D341Med (cell line): Measurements from ENCODE around the gene TSPAN15.
"Not testable (repeated sequence)": the region's sequence is repeated elsewhere in the genome, so short reads cannot be mapped to it uniquely, and the experiment has no call there.

Source experiments
- DNase-seq: peaks from one replicate; pipeline ENCODE4 v3.0.0; 2012; ENCODE audit warnings: low spot score

Gene TSPAN15

DNA sequence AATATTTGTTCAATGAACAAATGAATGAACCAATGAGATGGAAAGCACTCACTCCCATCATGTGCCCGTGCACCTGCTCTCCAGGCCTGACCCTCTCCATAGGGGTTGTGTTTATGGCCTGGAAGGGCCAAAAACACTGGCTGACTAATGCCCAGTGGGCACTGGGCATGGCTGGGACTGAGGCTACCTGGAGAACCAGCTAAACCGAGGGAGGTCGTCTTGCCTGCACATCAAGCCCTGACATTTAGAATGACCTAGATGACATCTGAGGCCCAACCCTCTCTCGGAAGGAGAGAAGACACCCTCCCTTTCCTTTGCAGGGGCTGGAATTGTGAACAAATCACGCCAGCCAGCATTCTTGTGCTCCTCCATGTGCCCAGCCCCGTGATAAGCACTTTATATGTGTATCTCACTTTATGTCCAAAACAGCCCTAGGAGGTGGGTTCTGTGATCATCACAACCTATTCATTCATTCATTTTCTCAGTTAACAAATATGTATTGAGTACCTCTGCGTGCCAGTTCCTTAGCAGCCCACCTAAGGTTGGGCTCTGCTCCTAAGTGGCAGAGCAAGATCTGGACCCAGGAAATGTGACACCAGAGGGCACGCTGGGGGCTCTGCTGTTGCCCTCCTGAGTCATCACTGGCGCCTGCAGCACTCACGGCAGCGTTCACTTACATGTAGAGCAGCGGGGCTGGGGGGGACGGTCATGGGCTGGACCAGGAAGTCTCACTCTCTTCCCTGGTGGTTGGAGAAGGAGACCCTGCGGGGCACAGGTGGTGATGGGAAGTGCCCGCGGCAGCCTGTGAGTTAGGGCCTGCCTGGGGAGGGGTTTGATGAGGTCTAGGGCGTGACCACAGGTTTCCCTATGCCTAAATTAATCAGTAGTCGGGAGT lies 52.0 kb downstream of the TSPAN15 start:
- DNase-seq, result peak; percentile 3

DNA sequence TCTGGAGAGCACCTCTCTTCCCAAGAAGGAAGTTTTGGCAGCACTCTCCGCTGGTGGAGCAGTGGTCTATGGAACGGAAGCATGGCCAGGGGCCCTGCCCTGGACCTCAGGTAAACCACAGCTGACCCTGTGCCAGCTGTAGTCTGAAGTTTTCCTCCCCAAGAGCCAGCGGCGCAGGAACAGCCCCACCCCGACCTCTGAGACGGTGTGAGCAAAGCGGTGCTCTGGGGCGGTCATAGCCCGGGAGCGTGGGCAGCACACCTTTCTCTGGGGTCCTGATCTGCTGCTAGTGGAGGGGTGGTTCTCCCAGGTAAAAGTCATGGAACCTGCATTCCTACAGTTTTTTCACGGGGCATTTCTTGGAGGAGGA lies 52.6 kb downstream of the TSPAN15 start:
- DNase-seq, result peak; percentile 1

- peak; percentile 2 for DNase-seq
Measured at GRCh38 chr10:69504576-69505250, 53.4 kb downstream of the TSPAN15 start.

DNA sequence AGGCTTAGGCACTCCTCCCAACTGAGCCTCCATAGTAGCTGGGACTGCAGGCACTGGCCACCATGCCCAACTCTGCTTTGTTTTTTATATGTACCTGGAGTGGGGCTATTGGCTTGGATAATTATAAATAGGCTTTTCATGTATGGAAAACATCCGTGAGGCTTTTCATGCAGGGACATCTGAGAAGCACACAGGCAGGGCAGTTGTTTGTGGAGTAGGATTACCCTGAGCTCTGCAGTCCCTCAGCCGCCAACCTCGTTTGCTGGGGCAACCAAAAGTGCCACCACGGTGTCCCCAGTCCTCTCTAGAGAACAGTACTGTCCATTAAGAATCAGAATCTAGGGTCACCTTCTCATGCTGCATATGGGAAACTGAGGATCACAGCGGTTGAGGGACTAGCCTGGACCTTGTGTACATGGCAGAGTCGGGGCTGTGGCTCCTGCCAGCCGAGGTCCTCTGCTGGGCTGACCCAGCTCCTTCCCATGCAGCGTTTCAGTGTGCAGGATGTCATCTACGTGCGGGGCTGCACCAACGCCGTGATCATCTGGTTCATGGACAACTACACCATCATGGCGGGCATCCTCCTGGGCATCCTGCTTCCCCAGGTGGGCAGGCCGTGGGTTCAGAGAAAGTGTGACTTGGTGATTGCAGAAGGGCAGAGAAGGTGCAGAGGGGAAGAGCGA lies 54.5 kb downstream of the TSPAN15 start:
- DNase-seq, result peak; percentile 3

GRCh38 chr10:69506487-69506833 lies 55.2 kb downstream of the TSPAN15 start:
- DNase-seq, result peak; percentile 5

GRCh38 chr10:69506834-69507713 lies 55.8 kb downstream of the TSPAN15 start:
- peak; percentile 14 for DNase-seq

- peak; percentile 1 for DNase-seq
Measured at GRCh38 chr10:69508738-69509340, 57.6 kb downstream of the TSPAN15 start.

- DNase-seq, result no peak
Measured at GRCh38 chr10:69512901-69513300, 61.6 kb downstream of the TSPAN15 start.

- DNase-seq, result no peak
Measured at GRCh38 chr10:69513617-69514016, 62.4 kb downstream of the TSPAN15 start.

GRCh38 chr10:69515699-69516259 lies 64.5 kb downstream of the TSPAN15 start:
- DNase-seq, result peak; percentile 80

DNA sequence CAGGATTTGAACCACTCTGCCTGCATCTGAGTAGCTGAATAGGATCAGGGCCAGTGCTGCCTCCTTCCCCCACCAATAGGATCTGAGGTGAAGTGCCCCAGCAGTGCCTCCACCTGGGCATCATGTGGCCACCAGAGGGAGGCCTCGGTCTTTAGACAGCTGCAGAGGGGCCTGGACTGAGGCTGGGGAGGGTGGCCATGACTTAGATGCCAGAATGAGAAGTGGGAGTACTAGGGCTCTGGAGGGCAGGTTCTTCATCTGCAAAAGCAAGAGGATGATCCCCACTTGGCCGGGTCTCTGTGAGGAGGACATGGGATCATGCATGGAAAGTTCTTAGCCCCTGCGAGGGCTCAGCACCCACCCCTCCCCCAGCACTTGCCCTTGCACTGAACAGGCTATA lies 65.1 kb downstream of the TSPAN15 start:
- peak; percentile 49 for DNase-seq

GRCh38 chr10:69516796-69517195 lies 65.5 kb downstream of the TSPAN15 start:
- no peak for DNase-seq

GRCh38 chr10:69517271-69517848 lies 66.1 kb downstream of the TSPAN15 start:
- DNase-seq, result no peak

DNA sequence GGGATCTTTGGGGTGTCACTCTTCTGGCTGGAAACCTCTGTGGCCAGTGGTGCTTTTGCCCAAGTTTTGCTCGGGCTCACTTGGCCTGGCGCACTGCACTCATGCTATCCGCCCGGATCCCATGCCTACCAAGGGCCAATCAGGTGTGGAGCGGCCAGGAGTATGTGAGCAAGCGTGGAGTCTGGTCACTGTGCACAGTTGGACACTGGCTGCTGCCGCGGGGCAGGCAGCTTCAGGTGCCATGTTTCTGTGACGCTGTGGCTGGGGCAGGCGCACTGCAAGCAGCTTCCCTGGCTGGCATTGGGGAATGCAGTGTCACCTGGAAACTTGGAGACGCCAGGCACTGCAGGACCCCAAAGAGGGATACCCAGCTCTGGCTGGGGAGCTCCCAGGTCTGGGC lies 76.7 kb downstream of the TSPAN15 start:
- DNase-seq, result no peak

GRCh38 chr10:69533658-69534057 lies 82.4 kb downstream of the TSPAN15 start:
- DNase-seq, result no peak

GRCh38 chr10:69536521-69536920 lies 85.3 kb downstream of the TSPAN15 start:
- not testable (repeated sequence) for DNase-seq

DNA sequence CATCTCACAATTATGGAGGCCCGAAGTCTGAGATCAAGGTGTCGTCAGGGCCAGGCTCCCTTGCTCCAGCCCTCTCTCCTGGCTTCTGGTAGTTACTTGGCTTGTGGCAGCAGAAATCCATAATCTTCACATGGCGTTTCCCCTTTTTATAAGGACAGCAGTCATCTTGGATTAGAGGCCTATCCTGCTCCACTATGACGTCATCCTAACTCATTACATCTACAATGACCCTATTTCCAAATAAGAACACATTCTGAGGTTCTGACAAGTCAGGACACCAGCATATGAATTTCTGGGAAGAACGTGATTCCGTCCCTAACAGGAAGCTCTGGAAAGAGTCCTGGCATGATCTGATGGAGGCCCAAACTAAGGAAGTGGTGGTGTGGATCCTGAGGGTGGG lies 86.2 kb downstream of the TSPAN15 start:
- DNase-seq, result no peak

GRCh38 chr10:69538461-69538860 lies 87.2 kb downstream of the TSPAN15 start:
- DNase-seq, result no peak

- DNase-seq, result no peak
Measured at GRCh38 chr10:69541463-69541862, 90.2 kb downstream of the TSPAN15 start.

GRCh38 chr10:69549959-69550358 lies 98.7 kb downstream of the TSPAN15 start:
- DNase-seq, result no peak

- no peak for DNase-seq
Measured at GRCh38 chr10:69552268-69552667, 101.0 kb downstream of the TSPAN15 start.
